HCT116 (cell line): ENCODE results near the gene GALNT5.

Experiments
- POLR2A ChIP-seq: IDR thresholded peaks from 2 replicates; pipeline ENCODE4 v1.7.0; 2011; ENCODE audit warnings: borderline replicate concordance; ENCODE audit not compliant: insufficient read depth, insufficient read length; ENCODE audit errors: extremely low read depth
- TF ChIP-seq, protein P1 (sequence below), 3 experiments: fragments of 200-600 bp in 1 of 3; sonication (generic) in 1 of 3; IDR thresholded peaks in 2 of 3; conservative IDR thresholded peaks in 1 of 3; 2 replicates each; pipeline ENCODE4 v1.5.1; 2012 to 2017; ENCODE audit warnings: low read depth in 2 of 3, low read length in 2 of 3, antibody characterized with exemption in 1 of 3, borderline replicate concordance in 1 of 3, control low read depth in 1 of 3, mild to moderate bottlenecking in 1 of 3, mixed read lengths in 1 of 3, mixed run types in 1 of 3, moderate library complexity in 1 of 3; ENCODE audit not compliant: insufficient read depth in 1 of 3

GRCh38 chr2:157251932-157252331 is 5.6 kb upstream of the GALNT5 start:
- TF ChIP-seq POLR2A = no peak
- TF ChIP-seq, protein P1, sequence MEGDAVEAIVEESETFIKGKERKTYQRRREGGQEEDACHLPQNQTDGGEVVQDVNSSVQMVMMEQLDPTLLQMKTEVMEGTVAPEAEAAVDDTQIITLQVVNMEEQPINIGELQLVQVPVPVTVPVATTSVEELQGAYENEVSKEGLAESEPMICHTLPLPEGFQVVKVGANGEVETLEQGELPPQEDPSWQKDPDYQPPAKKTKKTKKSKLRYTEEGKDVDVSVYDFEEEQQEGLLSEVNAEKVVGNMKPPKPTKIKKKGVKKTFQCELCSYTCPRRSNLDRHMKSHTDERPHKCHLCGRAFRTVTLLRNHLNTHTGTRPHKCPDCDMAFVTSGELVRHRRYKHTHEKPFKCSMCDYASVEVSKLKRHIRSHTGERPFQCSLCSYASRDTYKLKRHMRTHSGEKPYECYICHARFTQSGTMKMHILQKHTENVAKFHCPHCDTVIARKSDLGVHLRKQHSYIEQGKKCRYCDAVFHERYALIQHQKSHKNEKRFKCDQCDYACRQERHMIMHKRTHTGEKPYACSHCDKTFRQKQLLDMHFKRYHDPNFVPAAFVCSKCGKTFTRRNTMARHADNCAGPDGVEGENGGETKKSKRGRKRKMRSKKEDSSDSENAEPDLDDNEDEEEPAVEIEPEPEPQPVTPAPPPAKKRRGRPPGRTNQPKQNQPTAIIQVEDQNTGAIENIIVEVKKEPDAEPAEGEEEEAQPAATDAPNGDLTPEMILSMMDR (IDR thresholded peaks at IDR 0.05 in 2 of 3, conservative IDR thresholded peaks at IDR 0.05 in 1 of 3; ENCODE audit: borderline replicate concordance in 1 of 3, insufficient read depth in 1 of 3, low read depth in 2 of 3, low read length in 2 of 3) = no peak
